SK-N-SH (cell line): ENCODE data around the gene SARDH. TPM values are rescaled to one million over a fixed set of nuclear protein-coding genes. Genes with fewer than 3 reads are reported as not detected.

Source experiments
- CTCF ChIA-PET: fragments of 300-600, 350-600 bp; formaldehyde crosslinking; extraction: SDS; loops from one replicate; lab custom pipeline; 2021; lab: Yijun Ruan, JAX
- POLR2A ChIA-PET: fragments of 350-600 bp; sonication (Branson Sonifier 250); formaldehyde crosslinking; extraction: SDS; loops from one replicate; lab custom pipeline; 2020; ENCODE audit warnings: antibody characterized with exemption, inconsistent platforms; lab: Yijun Ruan, JAX
- DNase-seq: peaks from one replicate; pipeline ENCODE4 v3.0.0; 2012
- H2AFZ ChIP-seq: fragments of 200-600 bp; sonication (generic); 2 replicates; pipeline ENCODE4 v1.8.1; 2016; ENCODE audit warnings: antibody characterized with exemption, mild to moderate bottlenecking, low read depth
- H3F3A ChIP-seq: fragments of 200-600 bp; sonication (generic); replicated peaks from 2 replicates; pipeline ENCODE3; 2016; ENCODE audit warnings: antibody characterized with exemption, mild to moderate bottlenecking; ENCODE audit not compliant: insufficient read depth
- H3K27ac ChIP-seq, 2 experiments: fragments of 200-500 bp in 1 of 2; fragments of 200-600 bp in 1 of 2; sonication (Bioruptor generic) in 1 of 2; sonication (generic), shearing (Covaris generic) in 1 of 2; 2 replicates each; pipeline versions ENCODE4 v1.5.1 to v1.6.1; 2014 to 2016; ENCODE audit warnings: low read depth in 2 of 2, inconsistent platforms in 1 of 2, low read length in 1 of 2, mild to moderate bottlenecking in 1 of 2, mixed read lengths in 1 of 2
- H3K27me3 ChIP-seq: fragments of 200-600 bp; sonication (generic), shearing (Covaris generic); 2 replicates; pipeline ENCODE4 v1.6.1; 2016; ENCODE audit warnings: mixed run types; ENCODE audit not compliant: insufficient read depth
- H3K36me3 ChIP-seq, 2 experiments: fragments of 200-500 bp in 1 of 2; fragments of 200-600 bp in 1 of 2; sonication (Bioruptor generic) in 1 of 2; sonication (generic) in 1 of 2; replicated peaks in 1 of 2; 2 replicates each; pipeline versions ENCODE3 to v1.5.1; 2014 to 2016; ENCODE audit warnings: low read length in 1 of 2, mild to moderate bottlenecking in 1 of 2; ENCODE audit not compliant: insufficient read depth in 2 of 2, control insufficient read depth in 1 of 2
- H3K4me1 ChIP-seq, 2 experiments: fragments of 200-500 bp in 1 of 2; fragments of 200-600 bp in 1 of 2; sonication (Bioruptor generic) in 1 of 2; sonication (generic), shearing (Covaris generic) in 1 of 2; 2 replicates each; pipeline versions ENCODE4 v1.5.1 to v1.6.1; 2014 to 2016; ENCODE audit warnings: low read depth in 1 of 2, low read length in 1 of 2, mixed run types in 1 of 2; ENCODE audit not compliant: insufficient read depth in 2 of 2, control insufficient read depth in 1 of 2
- H3K4me2 ChIP-seq: fragments of 200-600 bp; sonication (generic), shearing (Covaris generic); 2 replicates; pipeline ENCODE4 v1.6.1; 2017; ENCODE audit warnings: mixed run types
- H3K4me3 ChIP-seq, 2 experiments: fragments of 200-500 bp in 1 of 2; fragments of 200-600 bp in 1 of 2; sonication (Bioruptor generic) in 1 of 2; sonication (generic), shearing (Covaris generic) in 1 of 2; 2 replicates each; pipeline versions ENCODE4 v1.5.1 to v1.8.1; 2014 to 2016; ENCODE audit warnings: low read depth in 2 of 2, inconsistent platforms in 1 of 2, low read length in 1 of 2, mild to moderate bottlenecking in 1 of 2, mixed read lengths in 1 of 2, moderate library complexity in 1 of 2
- H3K79me2 ChIP-seq: fragments of 200-600 bp; sonication (generic); 2 replicates; pipeline ENCODE4 v1.8.1; 2017; ENCODE audit warnings: mild to moderate bottlenecking; ENCODE audit not compliant: insufficient read depth
- H3K9ac ChIP-seq: fragments of 200-600 bp; sonication (generic); 2 replicates; pipeline ENCODE4 v1.6.1; 2017; ENCODE audit warnings: mixed run types
- H3K9me2 ChIP-seq: fragments of 200-600 bp; sonication (generic); 2 replicates; pipeline ENCODE4 v1.6.1; 2017; ENCODE audit warnings: mixed run types
- H3K9me3 ChIP-seq: fragments of 200-600 bp; sonication (generic); 2 replicates; pipeline ENCODE4 v1.6.1; 2017; ENCODE audit warnings: mixed run types, mild to moderate bottlenecking, moderate library complexity
- H4K20me1 ChIP-seq: fragments of 200-600 bp; sonication (generic); 2 replicates; pipeline ENCODE4 v1.6.1; 2017; ENCODE audit warnings: mild to moderate bottlenecking, mixed run types; ENCODE audit not compliant: insufficient read depth
- CTCF ChIP-seq: fragments of 200-600 bp; sonication (generic); IDR thresholded peaks from 2 replicates; pipeline ENCODE4 v1.6.1; 2017; ENCODE audit warnings: antibody characterized with exemption, mild to moderate bottlenecking, moderate library complexity
- EP300 ChIP-seq, 2 experiments: IDR thresholded peaks; 2 replicates each; pipeline versions ENCODE4 v1.4.0 to v1.6.1; 2012; ENCODE audit warnings: borderline replicate concordance in 1 of 2, low read depth in 1 of 2, low read length in 1 of 2
- GABPA ChIP-seq: IDR thresholded peaks from 2 replicates; pipeline ENCODE4 v1.4.0; 2012; ENCODE audit warnings: low read depth, mild to moderate bottlenecking
- GATA2 ChIP-seq: sonication (generic); formaldehyde crosslinking; IDR thresholded peaks from 2 replicates; pipeline ENCODE4 v1.5.0; 2020; ENCODE audit warnings: mild to moderate bottlenecking, missing genetic modification reagents
- IRF3 ChIP-seq: fragments of 150-350 bp; IDR thresholded peaks from 2 replicates; pipeline ENCODE4 v1.6.1; 2016; ENCODE audit warnings: mild to moderate bottlenecking, low read depth, low read length
- MEF2A ChIP-seq: IDR thresholded peaks from 2 replicates; pipeline ENCODE4 v1.4.0; 2012; ENCODE audit warnings: low read depth, borderline replicate concordance
- NFIC ChIP-seq: IDR thresholded peaks from 2 replicates; pipeline ENCODE4 v1.4.0; 2012; ENCODE audit warnings: borderline replicate concordance
- PBX3 ChIP-seq: IDR thresholded peaks from 2 replicates; pipeline ENCODE4; 2012
- POLR2AphosphoS5 ChIP-seq: IDR thresholded peaks from 2 replicates; pipeline ENCODE4 v1.6.1; 2012; ENCODE audit warnings: low read depth, low read length
- REST ChIP-seq: IDR thresholded peaks from 2 replicates; pipeline ENCODE4 v1.6.1; 2012; ENCODE audit warnings: mild to moderate bottlenecking, low read depth, low read length, moderate library complexity
- RFX5 ChIP-seq: IDR thresholded peaks from 2 replicates; pipeline ENCODE4 v1.6.1; 2012; ENCODE audit warnings: mild to moderate bottlenecking, improper control_type of control experiment, low read length
- RXRA ChIP-seq: IDR thresholded peaks from 2 replicates; pipeline ENCODE4 v1.4.0; 2012; ENCODE audit warnings: low read depth, mild to moderate bottlenecking, borderline replicate concordance
- ZBTB33 ChIP-seq: IDR thresholded peaks from 2 replicates; pipeline ENCODE4 v1.4.0; 2012; ENCODE audit warnings: low read depth, borderline replicate concordance
- WGBS: methylation state at CpG from one replicate; pipeline ENCODE4 v1.1.6; 2017; ENCODE audit warnings: low lambda C conversion rate; 5-methylcytosine and 5-hydroxymethylcytosine counted together
- polyA plus RNA-seq, 3 experiments: library from polyadenylated mRNA; depleted of rRNA; stranded (reverse); fragments of >200 nt; gene quantifications; 2 replicates each; pipeline ENCODE4 v1.2.3, GENCODE V29; 2012

Gene SARDH
- polyA plus RNA-seq, 1 of the 3 experiments (the other 2 are of a cell fraction), result 5.9 TPM

GRCh38 chr9:133615186-133615585 is 123.0 kb downstream of the SARDH start:
- Histone ChIP-seq H3K27ac (no peak overlapping the region; a peak in 1 of 4 replicates), H4K20me1 (no peaks in the 10 kb centered on the region)
- CTCF ChIA-PET, result interaction anchor here (0.8 to 2.1 kb wide), 2 partner anchors 8 to 19 kb away, joined by 3 to 4 read pairs; no protein-coding TSS in a partner anchor
- TF ChIP-seq REST (no peak), CTCF (no peak)
- TF ChIP-seq, all 33 proteins: peak for 0
- DNase-seq, result peak; percentile 74
- peaks cover 0 to 41% of the 10 kb centered on the region in 2 experiments; a peak in 1 of 4 replicates for H3K4me1 ChIP-seq
- H3K9me2 ChIP-seq, result no peaks in the 10 kb centered on the region
- H2AFZ ChIP-seq, result no peak overlapping the region
- no peaks in the 10 kb centered on the region for H3K79me2 ChIP-seq
- H3F3A ChIP-seq, result no peaks in the 10 kb centered on the region
- no peaks in the 10 kb centered on the region for H3K36me3 ChIP-seq
- no peaks in the 10 kb centered on the region for H3K9me3 ChIP-seq
- no peak overlapping the region for H3K4me3 ChIP-seq
- no peak overlapping the region for H3K9ac ChIP-seq
- H3K27me3 ChIP-seq, result peaks cover 9% of the 10 kb centered on the region; the same call in 1 of the 2 replicates
- 27% methylated on average over 3 of the region's 16 CpGs for WGBS
- H3K4me2 ChIP-seq, result no peak overlapping the region
- POLR2A ChIA-PET, result interaction anchor here (0.9 to 18.3 kb wide), 2 partner anchors 22 to 81 kb away, joined by 4 to 261 read pairs; partner anchors contain the start of genes ADAMTSL2 and DBH

GRCh38 chr9:133614678-133615077 is 123.5 kb downstream of the SARDH start:
- Histone ChIP-seq H3K4me2 (no peak overlapping the region), H3K9me3 (no peaks in the 10 kb centered on the region), H3K36me3 (no peaks in the 10 kb centered on the region), H3K79me2 (no peaks in the 10 kb centered on the region), H3K4me1 (peaks cover 0 to 43% of the 10 kb centered on the region in 2 experiments; a peak in 1 of 4 replicates), H3K27me3 (peaks cover 9% of the 10 kb centered on the region; the same call in 1 of the 2 replicates), H3K9me2 (no peaks in the 10 kb centered on the region), H3K4me3 (no peak overlapping the region), H4K20me1 (no peaks in the 10 kb centered on the region), H3F3A (no peaks in the 10 kb centered on the region), H3K27ac (no peak overlapping the region; a peak in 1 of 4 replicates), H3K9ac (no peak overlapping the region), H2AFZ (no peak overlapping the region)
- ChIA-PET POLR2A (interaction anchor here (0.9 to 18.3 kb wide), 2 partner anchors 23 to 81 kb away, joined by 4 to 261 read pairs; partner anchors contain the start of genes ADAMTSL2 and DBH), CTCF (no interaction called here)
- WGBS, result 50% methylated on average over 5 of the region's 5 CpGs
- DNase-seq, result no peak
- TF ChIP-seq POLR2AphosphoS5 (no peak), RFX5 (no peak), IRF3 (no peak), ZBTB33 (no peak), GABPA (no peak), PBX3 (no peak), NFIC (no peak), GATA2 (no peak), RXRA (no peak), CTCF (no peak), EP300 (IDR thresholded peaks at IDR 0.05; ENCODE audit: borderline replicate concordance in 1 of 2, low read depth in 1 of 2, low read length in 1 of 2) (no peak), MEF2A (no peak)
